GM21528 (cell line): ENCODE measurements around the gene SLC47A1.
"Not testable (repeated sequence)": the region's sequence is repeated elsewhere in the genome, so short reads cannot be mapped to it uniquely, and the experiment has no call there.

Experiments used
- ATAC-seq: cut with Tn5 transposase; IDR thresholded peaks from one replicate; pipeline ENCODE4 v1.9.1; 2021; ENCODE audit warnings: mild to moderate bottlenecking, moderate library complexity; ENCODE audit not compliant: unreplicated experiment, low FRiP score

Gene SLC47A1

DNA sequence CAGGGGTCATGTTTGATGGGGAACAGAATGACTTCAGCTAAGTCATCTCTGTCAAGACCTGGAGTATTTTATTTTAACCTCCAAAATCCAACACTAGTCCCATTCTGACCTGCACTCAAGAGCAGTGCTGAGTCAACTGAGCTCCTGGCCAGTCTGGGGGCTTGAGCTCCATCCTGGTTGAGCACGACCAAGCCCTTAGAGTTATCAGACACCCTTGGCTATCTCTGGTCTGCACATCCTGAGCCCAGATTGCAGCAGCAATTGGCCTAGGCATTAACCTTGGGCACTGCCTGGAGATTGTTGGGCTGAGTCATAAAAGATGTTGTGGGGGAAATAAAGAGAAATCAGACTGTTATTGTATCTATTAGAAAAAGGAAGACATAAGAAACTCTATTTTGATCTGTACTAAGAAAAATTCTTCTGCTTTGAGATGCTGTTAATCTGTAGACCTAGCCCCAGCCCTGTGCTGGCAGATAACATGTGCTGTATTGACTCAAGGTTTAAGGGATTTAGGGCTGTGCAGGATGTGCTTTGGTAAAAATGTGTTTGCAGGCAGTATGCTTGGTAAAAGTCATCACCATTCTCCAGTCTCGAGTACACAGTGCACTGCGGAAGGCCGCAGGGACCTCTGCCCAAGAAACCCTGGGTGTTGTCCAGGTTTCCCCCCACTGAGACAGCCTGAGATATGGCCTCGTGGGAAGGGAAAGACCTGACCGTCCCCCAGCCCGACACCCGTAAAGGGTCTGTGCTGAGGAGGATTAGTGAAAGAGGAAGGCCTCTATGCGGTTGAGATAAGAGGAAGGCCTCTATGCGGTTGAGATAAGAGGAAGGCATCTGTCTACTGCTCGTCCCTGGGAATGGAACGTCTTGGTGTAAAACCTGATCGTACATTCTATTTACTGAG lies 14.0 kb upstream of the SLC47A1 start:
- ATAC-seq: not testable (repeated sequence)

DNA sequence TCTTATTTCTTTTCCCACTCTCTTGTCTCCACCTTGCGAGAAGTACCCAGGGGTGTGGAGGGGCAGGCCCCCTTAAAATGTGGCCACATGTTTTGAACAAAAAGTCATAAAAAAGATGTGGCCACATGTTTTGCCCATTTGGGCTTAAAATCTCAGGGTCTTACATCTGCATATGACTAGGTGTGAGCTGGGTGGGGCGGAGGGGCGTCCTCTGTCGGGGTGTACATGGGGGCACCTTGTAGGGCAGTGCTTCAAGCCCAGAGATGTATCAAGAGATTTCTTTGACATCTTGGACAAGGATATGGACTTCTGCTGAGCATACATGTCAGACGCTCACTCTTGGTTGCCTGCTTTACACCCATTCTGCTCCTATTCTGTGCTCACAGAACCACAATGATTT lies 13.0 kb upstream of the SLC47A1 start:
- ATAC-seq: no peak

GRCh38 chr17:19523690-19524089 lies 10.0 kb upstream of the SLC47A1 start:
- no peak for ATAC-seq

DNA sequence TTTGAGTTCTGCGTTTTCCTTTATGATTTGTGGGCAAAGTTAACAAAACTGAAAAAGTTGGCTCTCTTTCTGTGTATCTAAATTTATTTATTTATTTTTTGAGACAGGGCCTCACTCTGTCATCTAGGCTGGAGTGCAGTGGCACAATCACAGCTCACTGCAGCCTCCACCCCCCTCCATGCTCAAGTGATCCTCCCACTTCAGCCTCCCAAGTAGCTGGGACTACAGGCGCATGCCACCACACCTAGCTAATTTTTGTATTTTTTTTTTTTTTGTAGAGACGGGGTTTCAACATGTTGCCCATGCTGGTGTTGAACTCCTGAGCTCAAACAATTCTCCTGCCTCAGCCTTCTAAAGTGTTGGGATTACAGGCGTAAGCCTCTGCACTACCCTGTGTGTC lies 6.7 kb upstream of the SLC47A1 start:
- ATAC-seq: not testable (repeated sequence)

DNA sequence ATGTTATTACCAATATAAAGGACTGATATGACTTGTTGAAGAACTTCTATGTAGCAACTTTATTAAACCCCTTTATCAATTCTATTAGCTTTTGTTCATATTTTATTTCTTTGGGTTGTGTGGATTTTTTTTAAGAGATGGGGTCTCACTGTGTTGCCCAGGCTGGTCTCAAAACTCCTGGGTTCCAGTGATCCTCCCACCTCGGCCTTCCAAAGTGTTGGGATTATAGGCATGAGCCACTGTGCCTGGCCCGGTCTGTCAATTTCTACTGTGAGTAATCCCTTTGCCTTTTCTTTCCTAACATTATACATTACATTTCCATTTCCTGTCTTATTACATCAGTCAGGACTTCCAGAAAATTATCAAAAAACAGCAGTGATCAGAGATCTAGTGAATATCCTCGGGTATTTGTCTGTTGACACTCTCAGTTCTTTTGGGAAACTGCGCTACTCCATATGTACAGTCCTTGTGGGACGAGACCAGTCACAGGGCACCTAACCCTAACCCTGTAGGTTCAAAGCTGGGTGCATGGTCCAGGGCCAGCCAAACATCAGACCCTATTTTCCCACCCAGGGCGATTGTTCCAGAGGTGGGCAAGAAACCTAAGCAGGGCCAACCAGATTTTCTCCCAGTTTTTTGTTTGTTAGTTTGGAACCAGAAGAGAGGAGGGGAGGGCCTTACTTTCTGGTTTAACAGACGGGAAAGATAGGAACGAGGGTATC lies 1.7 kb upstream of the SLC47A1 start:
- ATAC-seq: no peak

DNA sequence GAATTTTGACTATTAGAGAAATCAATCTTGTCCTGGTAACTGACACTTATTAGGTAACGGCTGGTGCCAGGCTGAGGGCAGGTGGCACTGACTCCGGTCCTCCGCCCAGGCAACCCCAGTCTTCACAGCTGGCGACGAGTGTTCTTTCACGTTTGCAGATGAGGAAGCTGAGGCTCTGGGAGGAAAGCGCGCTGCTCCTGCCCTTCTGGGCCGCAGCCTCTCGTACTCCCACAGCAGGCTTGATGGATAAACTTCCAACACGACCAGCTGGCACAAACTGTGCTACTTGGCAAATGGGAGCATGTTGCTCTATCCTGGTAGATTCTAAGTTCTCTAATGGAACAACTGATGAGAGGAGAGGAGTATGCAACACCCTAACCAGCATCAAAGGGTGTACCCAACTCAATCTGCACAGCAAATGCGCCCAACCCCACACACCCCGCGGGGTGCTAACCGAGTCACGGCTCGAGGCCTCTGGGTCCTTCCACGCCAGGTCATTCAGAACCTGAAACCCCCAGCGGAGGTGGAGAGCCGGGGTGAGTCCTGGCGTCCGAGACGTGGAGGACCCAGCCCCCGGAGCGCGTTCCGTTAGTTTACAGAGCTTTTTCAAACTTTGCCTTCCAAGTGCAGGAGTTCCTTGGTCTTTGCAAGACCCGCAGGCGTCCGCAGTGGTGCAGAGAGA lies 477 bp upstream of the SLC47A1 start:
- no peak for ATAC-seq

GRCh38 chr17:19534562-19535149 lies 1.0 kb downstream of the SLC47A1 start:
- no peak for ATAC-seq

DNA sequence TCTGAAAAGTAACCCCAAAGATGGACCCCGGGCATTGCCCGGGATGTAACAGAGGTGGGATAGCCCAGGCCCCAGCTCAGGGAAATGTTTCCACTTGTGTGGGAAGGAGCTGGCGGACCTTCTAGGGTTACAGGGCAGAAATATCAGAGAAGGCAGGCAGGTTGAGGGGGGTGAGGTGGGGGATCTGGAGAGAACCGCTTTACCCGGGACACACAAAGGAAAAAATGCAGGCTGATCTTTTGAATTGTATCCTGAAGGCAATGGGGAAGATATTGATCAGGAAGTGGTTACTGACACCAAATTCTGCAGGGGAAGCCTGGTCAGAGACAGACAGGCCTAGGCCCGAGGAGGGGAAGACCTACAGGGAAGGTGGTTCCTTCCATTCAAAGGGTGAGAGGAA lies 3.5 kb downstream of the SLC47A1 start:
- no peak for ATAC-seq

GRCh38 chr17:19538095-19539039 lies 4.7 kb downstream of the SLC47A1 start:
- ATAC-seq: no peak

- ATAC-seq: no peak
Measured at GRCh38 chr17:19539040-19539399, 5.4 kb downstream of the SLC47A1 start.

- ATAC-seq: no peak
Measured at GRCh38 chr17:19539841-19540311, 6.2 kb downstream of the SLC47A1 start.

DNA sequence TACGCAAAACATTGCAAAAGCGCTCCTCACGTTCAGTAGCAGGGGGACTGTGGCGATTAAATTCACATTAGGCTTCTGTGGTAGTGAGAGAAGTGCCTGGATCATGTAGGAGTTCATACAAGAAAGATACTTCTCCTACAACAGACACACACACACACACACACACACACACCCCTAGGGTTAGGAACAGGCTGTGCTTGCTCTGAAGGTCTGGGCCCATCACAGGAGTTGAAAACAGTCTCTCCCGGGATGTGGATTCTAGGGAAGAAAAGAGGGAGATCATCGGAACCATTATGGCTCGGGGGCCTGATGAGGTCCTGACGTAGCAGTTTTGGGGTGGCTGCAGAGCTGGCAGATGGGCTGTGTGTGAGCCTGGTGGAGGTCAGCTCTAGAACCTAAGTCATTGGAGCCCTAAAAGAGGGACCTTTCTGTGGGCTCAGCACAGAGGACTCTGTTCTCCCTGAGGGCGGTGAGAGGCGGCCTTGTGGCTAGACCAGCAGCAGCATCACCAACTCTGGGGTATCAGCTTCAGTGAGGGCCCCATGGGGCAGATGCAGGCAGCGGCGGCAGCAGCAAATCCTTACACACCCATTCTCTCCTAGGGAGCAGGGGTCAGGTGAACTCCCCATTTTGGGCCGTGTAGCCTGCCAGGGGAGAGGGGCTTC lies 7.2 kb downstream of the SLC47A1 start:
- ATAC-seq: no peak

GRCh38 chr17:19541445-19541844 lies 7.8 kb downstream of the SLC47A1 start:
- no peak for ATAC-seq

DNA sequence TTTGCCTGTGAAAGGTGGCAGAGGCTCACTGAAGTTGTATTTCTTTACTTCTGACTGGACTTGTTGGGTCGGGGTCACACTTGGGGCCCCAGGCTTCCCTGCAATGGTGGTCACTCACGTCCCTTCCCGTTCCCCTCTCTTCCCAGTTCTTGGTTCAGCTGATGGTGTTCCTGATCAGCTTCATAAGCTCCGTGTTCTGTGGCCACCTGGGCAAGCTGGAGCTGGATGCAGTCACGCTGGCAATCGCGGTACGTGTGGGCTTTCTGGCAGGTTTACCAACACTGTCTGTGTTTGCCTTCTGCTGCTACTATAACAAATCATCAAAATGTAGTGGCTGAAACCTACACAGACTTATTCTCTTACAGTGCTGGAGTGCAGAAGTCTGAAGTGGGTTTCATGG lies 8.6 kb downstream of the SLC47A1 start:
- no peak for ATAC-seq

GRCh38 chr17:19544366-19544765 lies 10.7 kb downstream of the SLC47A1 start:
- ATAC-seq: no peak

DNA sequence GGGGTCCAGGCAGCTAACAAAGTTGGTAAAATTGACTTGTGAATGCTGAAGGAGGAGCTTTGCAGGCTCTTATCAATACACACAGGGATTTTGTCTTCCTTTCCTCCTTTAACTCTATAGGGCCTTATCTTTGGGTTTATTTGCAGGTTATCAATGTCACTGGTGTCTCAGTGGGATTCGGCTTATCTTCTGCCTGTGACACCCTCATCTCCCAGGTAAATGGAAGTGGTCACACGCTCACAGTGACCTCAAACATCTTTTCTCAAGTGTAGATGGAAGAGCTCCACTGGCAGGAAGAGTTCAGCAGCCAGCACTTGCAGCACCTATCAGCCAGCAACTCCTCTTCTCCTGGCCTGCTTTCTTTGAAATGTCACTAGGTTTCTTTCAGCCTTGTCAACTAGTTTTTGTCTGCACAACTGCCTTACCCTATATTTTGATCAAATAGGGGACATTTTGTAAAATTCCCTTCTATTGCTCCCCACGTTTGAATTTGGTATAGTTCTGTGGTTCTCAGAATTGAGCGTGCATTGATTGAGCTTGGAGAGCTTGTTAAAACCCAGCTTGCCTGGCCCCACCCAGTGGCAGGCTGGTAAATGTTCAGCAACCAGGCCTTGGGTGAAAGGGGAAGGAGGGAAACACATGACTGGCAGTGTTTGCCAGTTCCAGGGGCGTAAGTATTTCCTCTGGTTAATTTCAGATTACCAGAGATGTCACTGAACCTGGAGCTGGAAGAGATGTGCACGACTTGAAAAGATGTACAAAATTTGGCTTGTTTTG lies 12.8 kb downstream of the SLC47A1 start:
- ATAC-seq: no peak

- no peak for ATAC-seq
Measured at GRCh38 chr17:19549746-19550623, 16.3 kb downstream of the SLC47A1 start.
